ENCODE data around the gene TMEM87B. TPM values are rescaled to one million over a fixed set of nuclear protein-coding genes. Genes with fewer than 3 reads are reported as not detected.

The TMEM87B gene
- total RNA-seq, result 10 to 100 TPM; 21.9 to 74.5 (median 60.7) TPM

GRCh38 chr2:112054847-112055729 is at the start of gene TMEM87B:
Gene TMEM87B (plus strand): TSS chr2:112055269. CDS start chr2:112055592, 323 bp downstream.
- H3K4me3 ChIP-seq, result peak within 1 kb of the TSS; percentile 46 to 89 (median 72)
- 1% methylated on average over 37 of the region's 90 CpGs; no CpG with 5 or more reads in 1 of the 2 donors for WGBS, 2 donors (ENCODE audit: low coverage in 1 of 2)
- H3K4me1 ChIP-seq, result peaks cover 13 to 66% (median 36%) of the 10 kb centered on the region in 4 donors
- TF ChIP-seq POLR2AphosphoS5 (IDR thresholded peaks at IDR 0.05) (peak; percentile 91 to 96 (median 92)), POLR2A (IDR thresholded peaks at IDR 0.05) (peak; percentile 91), CTCF (IDR thresholded peaks at IDR 0.05) (peak in 1 of 5 experiments; percentile 13), EP300 (IDR thresholded peaks at IDR 0.05; ENCODE audit: low read depth) (no peak)
- H3K9me3 ChIP-seq, result no peaks in the 10 kb centered on the region
- H3K36me3 ChIP-seq, result no peaks in the 10 kb centered on the region
- peak within 1 kb of the TSS; percentile 97 to 98 (median 98) for H3K27ac ChIP-seq
- peak; percentile 99 for DNase-seq
- intact Hi-C loops (cut with DNase I; ENCODE audit: low total_unique reads) (loop anchor here (10.0 kb wide), 1 partner anchor 220 kb away; the partner anchor contains the start of gene ZC3H6), in situ Hi-C loops (cut with MboI; ENCODE audit: low pct_ligation_motif_present in 1 of 4, low pct_unique_long_range_greater_than_20kb in 1 of 4, low sequenced_read_pairs in 3 of 4) (loop anchor here in 2 of 4 donors (5.0 to 10.0 kb wide), 2 partner anchors 160 to 163 kb away; partner anchors contain the start of gene MERTK (in 1 of the 2))
- H3K27me3 ChIP-seq, result no peaks in the 10 kb centered on the region

GRCh38 chr2:112005406-112006075 is 49.5 kb upstream of the TMEM87B start:
- Histone ChIP-seq H3K4me1 (peaks cover 0 to 3% (median 3%) of the 10 kb centered on the region in 4 donors), H3K27ac (peak overlapping the region in 1 of 4 donors; percentile 4), H3K9me3 (no peaks in the 10 kb centered on the region), H3K36me3 (peaks cover 0 to 5% (median 0%) of the 10 kb centered on the region in 4 donors), H3K4me3 (no peak overlapping the region), H3K27me3 (no peaks in the 10 kb centered on the region)
- WGBS, 2 donors (ENCODE audit: low coverage in 1 of 2), result 75 to 95% methylated on average over 2 to 5 of the region's 5 CpGs
- DNase-seq, result no peak
- intact Hi-C loops (cut with DNase I; ENCODE audit: low total_unique reads) (no loop called here), in situ Hi-C loops (cut with MboI; ENCODE audit: low pct_ligation_motif_present in 1 of 4, low pct_unique_long_range_greater_than_20kb in 1 of 4, low sequenced_read_pairs in 3 of 4) (no loop called here)
- no peak for TF ChIP-seq CTCF (IDR thresholded peaks at IDR 0.05)

GRCh38 chr2:112006076-112006410 is 49.0 kb upstream of the TMEM87B start:
- intact Hi-C loops (cut with DNase I; ENCODE audit: low total_unique reads), result no loop called here
- Histone ChIP-seq H3K27me3 (no peaks in the 10 kb centered on the region), H3K36me3 (peaks cover 0 to 5% (median 0%) of the 10 kb centered on the region in 4 donors), H3K9me3 (no peaks in the 10 kb centered on the region), H3K27ac (peak overlapping the region in 1 of 4 donors; percentile 4), H3K4me3 (no peak overlapping the region), H3K4me1 (peaks cover 0 to 4% (median 3%) of the 10 kb centered on the region in 4 donors)
- 70 to 73% methylated on average over 4 of the region's 4 CpGs for WGBS, 2 donors (ENCODE audit: low coverage in 1 of 2)
- in situ Hi-C loops (cut with MboI; ENCODE audit: low pct_ligation_motif_present in 1 of 4, low pct_unique_long_range_greater_than_20kb in 1 of 4, low sequenced_read_pairs in 3 of 4), result no loop called here
- DNase-seq, result no peak
- no peak for TF ChIP-seq EP300 (IDR thresholded peaks at IDR 0.05; ENCODE audit: low read depth)
- TF ChIP-seq CTCF (IDR thresholded peaks at IDR 0.05), result no peak
- TF ChIP-seq POLR2A (IDR thresholded peaks at IDR 0.05), result no peak
- TF ChIP-seq POLR2AphosphoS5 (IDR thresholded peaks at IDR 0.05), result no peak

GRCh38 chr2:112007493-112007892 is 47.6 kb upstream of the TMEM87B start:
- Histone ChIP-seq H3K36me3 (peaks cover 0 to 5% (median 0%) of the 10 kb centered on the region in 4 donors), H3K4me1 (peaks cover 4 to 13% (median 9%) of the 10 kb centered on the region in 4 donors), H3K9me3 (no peaks in the 10 kb centered on the region), H3K4me3 (no peak overlapping the region), H3K27me3 (no peaks in the 10 kb centered on the region), H3K27ac (no peak overlapping the region)
- in situ Hi-C loops (cut with MboI; ENCODE audit: low pct_ligation_motif_present in 1 of 4, low pct_unique_long_range_greater_than_20kb in 1 of 4, low sequenced_read_pairs in 3 of 4) (no loop called here), intact Hi-C loops (cut with DNase I; ENCODE audit: low total_unique reads) (no loop called here)
- WGBS, 2 donors (ENCODE audit: low coverage in 1 of 2), result 84 to 90% methylated on average over 2 of the region's 2 CpGs
- no peak for TF ChIP-seq POLR2AphosphoS5 (IDR thresholded peaks at IDR 0.05)
- TF ChIP-seq CTCF (IDR thresholded peaks at IDR 0.05), result no peak
- no peak for DNase-seq

Data from transverse colon (tissue), 4 donors.